NCI-H1417 treated with DMSO at 0.1 percent for 48 hours (cell line): Measurements from ENCODE around the gene AREL1.

Experiments
- DNase-seq: peaks from one replicate; lab custom pipeline; 2025; lab: John Stamatoyannopoulos, UW

The AREL1 gene

GRCh38 chr14:74697543-74697942, 15.3 kb downstream of the AREL1 start:
- DNase-seq, result no peak

GRCh38 chr14:74697011-74697410, 15.9 kb downstream of the AREL1 start:
- DNase-seq, result no peak

GRCh38 chr14:74695406-74695805, 17.5 kb downstream of the AREL1 start:
- DNase-seq, result no peak

GRCh38 chr14:74693191-74693590, 19.7 kb downstream of the AREL1 start:
- no peak for DNase-seq

- DNase-seq, result no peak
Observed at GRCh38 chr14:74691456-74691855, 21.4 kb downstream of the AREL1 start.

- no peak for DNase-seq
Observed at GRCh38 chr14:74685921-74686678, 26.8 kb downstream of the AREL1 start.

- DNase-seq, result no peak
Observed at GRCh38 chr14:74685056-74685455, 27.8 kb downstream of the AREL1 start.

GRCh38 chr14:74684434-74684833, 28.4 kb downstream of the AREL1 start:
- no peak for DNase-seq

GRCh38 chr14:74683406-74683805, 29.5 kb downstream of the AREL1 start:
- no peak for DNase-seq

GRCh38 chr14:74682169-74682952, 30.5 kb downstream of the AREL1 start:
- no peak for DNase-seq

GRCh38 chr14:74675219-74675618, 37.7 kb downstream of the AREL1 start:
- no peak for DNase-seq

GRCh38 chr14:74673768-74674167, 39.1 kb downstream of the AREL1 start:
- no peak for DNase-seq

- no peak for DNase-seq
Observed at GRCh38 chr14:74671789-74672188, 41.1 kb downstream of the AREL1 start.

GRCh38 chr14:74670726-74671411, 42.0 kb downstream of the AREL1 start:
- no peak for DNase-seq

GRCh38 chr14:74669846-74670245, 43.0 kb downstream of the AREL1 start:
- no peak for DNase-seq

GRCh38 chr14:74669256-74669655, 43.6 kb downstream of the AREL1 start:
- no peak for DNase-seq

- DNase-seq, result no peak
Observed at GRCh38 chr14:74667758-74668157, 45.1 kb downstream of the AREL1 start.

GRCh38 chr14:74664717-74665116, 48.2 kb downstream of the AREL1 start:
- DNase-seq, result no peak

GRCh38 chr14:74663884-74664283, 49.0 kb downstream of the AREL1 start:
- no peak for DNase-seq

GRCh38 chr14:74661726-74662450, 51.0 kb downstream of the AREL1 start:
- no peak for DNase-seq

GRCh38 chr14:74660863-74661262, 52.0 kb downstream of the AREL1 start:
- DNase-seq, result no peak

- no peak for DNase-seq
Observed at GRCh38 chr14:74660167-74660566, 52.7 kb downstream of the AREL1 start.
